Retinal pigment epithelial cell (primary cell): ENCODE results near the gene GNG13.

Experiments
- DNase-seq: peaks from one replicate; pipeline ENCODE4 v3.0.0-alpha.2; 2010; ENCODE audit warnings: low read depth
- H3K4me3 ChIP-seq: 2 replicates; pipeline ENCODE4 v1.5.1; 2011; ENCODE audit warnings: mild to moderate bottlenecking, low read length, control low read depth, moderate library complexity
- TF ChIP-seq, protein P1 (sequence below): conservative IDR thresholded peaks from 2 replicates; pipeline ENCODE4 v1.5.1; 2011; ENCODE audit warnings: low read depth, low read length, control low read depth, inconsistent platforms

Gene GNG13

DNA sequence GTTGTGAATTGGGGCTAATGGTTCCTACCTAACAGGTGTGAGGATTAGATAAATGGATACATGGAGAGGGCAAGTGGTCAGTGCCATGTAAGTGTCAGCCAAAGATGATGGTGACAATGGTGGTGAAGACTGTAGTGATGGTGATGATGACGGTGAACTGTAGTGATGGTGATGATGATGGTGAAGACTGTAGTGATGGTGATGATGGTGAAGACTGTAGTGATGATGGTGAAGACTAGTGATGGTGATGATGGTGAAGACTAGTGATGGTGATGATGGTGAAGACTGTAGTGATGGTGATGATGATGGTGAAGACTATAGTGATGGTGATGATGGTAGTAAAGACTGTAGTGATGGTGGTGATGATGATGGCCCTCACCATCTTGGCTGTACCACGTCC, 18.1 kb upstream of the GNG13 start:
- TF ChIP-seq, protein P1, sequence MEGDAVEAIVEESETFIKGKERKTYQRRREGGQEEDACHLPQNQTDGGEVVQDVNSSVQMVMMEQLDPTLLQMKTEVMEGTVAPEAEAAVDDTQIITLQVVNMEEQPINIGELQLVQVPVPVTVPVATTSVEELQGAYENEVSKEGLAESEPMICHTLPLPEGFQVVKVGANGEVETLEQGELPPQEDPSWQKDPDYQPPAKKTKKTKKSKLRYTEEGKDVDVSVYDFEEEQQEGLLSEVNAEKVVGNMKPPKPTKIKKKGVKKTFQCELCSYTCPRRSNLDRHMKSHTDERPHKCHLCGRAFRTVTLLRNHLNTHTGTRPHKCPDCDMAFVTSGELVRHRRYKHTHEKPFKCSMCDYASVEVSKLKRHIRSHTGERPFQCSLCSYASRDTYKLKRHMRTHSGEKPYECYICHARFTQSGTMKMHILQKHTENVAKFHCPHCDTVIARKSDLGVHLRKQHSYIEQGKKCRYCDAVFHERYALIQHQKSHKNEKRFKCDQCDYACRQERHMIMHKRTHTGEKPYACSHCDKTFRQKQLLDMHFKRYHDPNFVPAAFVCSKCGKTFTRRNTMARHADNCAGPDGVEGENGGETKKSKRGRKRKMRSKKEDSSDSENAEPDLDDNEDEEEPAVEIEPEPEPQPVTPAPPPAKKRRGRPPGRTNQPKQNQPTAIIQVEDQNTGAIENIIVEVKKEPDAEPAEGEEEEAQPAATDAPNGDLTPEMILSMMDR = no peak
- H3K4me3 ChIP-seq = no peak overlapping the region
- no peak for DNase-seq

DNA sequence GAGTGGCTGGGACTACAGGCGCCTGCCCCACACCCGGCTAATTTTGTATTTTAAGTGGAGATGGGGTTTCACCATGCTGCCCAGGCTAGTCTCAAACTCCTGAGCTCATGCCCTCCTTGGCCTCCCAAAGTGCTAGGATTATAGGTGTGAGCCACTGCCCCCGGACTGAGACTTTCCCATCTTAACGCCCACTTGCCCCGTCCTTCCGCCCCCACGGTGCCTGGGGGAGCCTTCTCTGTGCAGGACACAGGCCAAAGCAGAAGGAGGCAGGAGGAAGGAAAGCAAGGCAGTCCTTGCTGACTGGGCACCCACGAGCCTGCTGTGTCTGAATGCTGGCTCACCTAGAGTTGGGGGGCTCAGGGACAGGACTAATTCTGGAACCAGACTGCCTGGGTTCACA, 17.6 kb upstream of the GNG13 start:
- TF ChIP-seq, protein P1 = no peak
- no peak for DNase-seq
- no peak overlapping the region for H3K4me3 ChIP-seq

- DNase-seq = no peak
- no peak overlapping the region for H3K4me3 ChIP-seq
- TF ChIP-seq, protein P1 = no peak
Measured at GRCh38 chr16:817001-817906, 16.7 kb upstream of the GNG13 start.

DNA sequence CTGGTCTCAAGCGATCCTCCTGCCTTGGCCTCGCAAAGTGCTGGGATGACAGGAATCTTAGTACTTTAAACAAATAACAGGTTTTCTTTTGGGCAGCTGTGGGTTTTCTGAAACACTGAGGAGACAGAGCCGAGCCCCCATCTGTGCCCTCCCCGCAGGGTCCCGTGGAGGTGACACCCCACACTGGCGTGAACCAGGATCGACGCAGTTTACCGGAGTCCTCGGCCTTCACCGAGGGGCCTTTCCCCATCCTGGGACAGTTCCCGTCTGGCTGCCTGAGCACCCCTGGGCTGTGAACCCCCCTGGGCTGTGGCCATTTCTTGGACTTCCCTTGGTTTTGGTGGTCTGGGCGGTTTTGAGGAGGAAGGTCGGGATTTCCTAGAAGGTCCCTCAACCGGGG, 15.3 kb upstream of the GNG13 start:
- TF ChIP-seq, protein P1 = no peak
- H3K4me3 ChIP-seq = no peak overlapping the region
- no peak for DNase-seq

DNA sequence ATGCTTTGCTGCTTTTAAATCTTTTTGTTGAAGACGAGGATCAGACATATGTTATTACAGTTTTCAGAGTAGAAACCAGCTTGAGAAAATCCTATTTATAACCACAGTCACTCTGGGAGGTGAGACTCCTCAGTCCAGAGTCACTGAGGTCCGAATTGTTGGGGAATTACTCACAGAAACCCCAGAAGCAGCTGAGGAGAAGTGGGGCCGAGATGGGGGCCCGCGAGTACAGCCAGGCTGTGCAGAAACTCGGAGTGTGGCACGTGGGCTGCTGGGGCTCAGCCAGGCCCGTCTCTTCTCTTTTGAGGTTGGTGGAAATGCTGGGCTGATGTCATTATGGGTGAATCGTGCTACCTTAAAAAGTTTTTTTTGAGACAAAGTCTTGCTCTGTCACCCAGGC, 14.4 kb upstream of the GNG13 start:
- DNase-seq = peak; percentile 6
- TF ChIP-seq, protein P1 = no peak
- no peak overlapping the region for H3K4me3 ChIP-seq

- TF ChIP-seq, protein P1 = no peak
- DNase-seq = no peak
- no peak overlapping the region for H3K4me3 ChIP-seq
Measured at GRCh38 chr16:813916-814412, 13.4 kb upstream of the GNG13 start.
